HG02588 (cell line): ENCODE measurements around the gene TMEM151A.

ENCODE experiments used
- ATAC-seq: cut with Tn5 transposase; IDR thresholded peaks from one replicate; pipeline ENCODE4 v1.9.1; 2021; ENCODE audit warnings: mild to moderate bottlenecking, moderate library complexity; ENCODE audit not compliant: unreplicated experiment

Gene TMEM151A

GRCh38 chr11:66334605-66335442 lies 43.1 kb downstream of the TMEM151A start:
- no peak for ATAC-seq

GRCh38 chr11:66335531-66336233 lies 44.0 kb downstream of the TMEM151A start:
- ATAC-seq, result no peak

- ATAC-seq, result peak; percentile 63
These were observed 44.8 kb downstream of the TMEM151A start, which contains the start of gene RIN1 for GRCh38 chr11:66336234-66337102. Gene RIN1, minus strand, starts transcription at chr11:66336434. Its CDS starts 32 bp downstream, at chr11:66336402.

- ATAC-seq, result no peak
These were observed 45.6 kb downstream of the TMEM151A start for GRCh38 chr11:66337103-66337899.

GRCh38 chr11:66338276-66339161 lies 46.8 kb downstream of the TMEM151A start:
- no peak for ATAC-seq

GRCh38 chr11:66339162-66339675 lies 47.5 kb downstream of the TMEM151A start:
- ATAC-seq, result no peak

- ATAC-seq, result no peak
These were observed 48.2 kb downstream of the TMEM151A start for GRCh38 chr11:66339686-66340483.

- no peak for ATAC-seq
These were observed 49.2 kb downstream of the TMEM151A start for GRCh38 chr11:66340596-66341501.

- no peak for ATAC-seq
These were observed 49.9 kb downstream of the TMEM151A start for GRCh38 chr11:66341502-66342126.

- ATAC-seq, result no peak
These were observed 51.5 kb downstream of the TMEM151A start for GRCh38 chr11:66343176-66343575.

- ATAC-seq, result peak; percentile 59
These were observed 53.0 kb downstream of the TMEM151A start, which contains the start of gene BRMS1 for GRCh38 chr11:66344550-66345315. Gene BRMS1, minus strand, starts transcription at chr11:66345104. Its CDS starts 2,870 bp downstream, at chr11:66342234.

GRCh38 chr11:66345316-66345649 lies 53.6 kb downstream of the TMEM151A start:
- ATAC-seq, result no peak
